ENCODE results near the gene CD247. TPM values are rescaled to one million over a fixed set of nuclear protein-coding genes. Genes with fewer than 3 reads are reported as not detected.

CD247 gene
- total RNA-seq, 4 donors from 2014 or later, result 0.33 TPM; not detected in 3

GRCh38 chr1:167477986-167478385, 40.3 kb downstream of the CD247 start:
- no peak for DNase-seq
- no peak overlapping the region for H3K27ac ChIP-seq
- no peak overlapping the region for H3K4me3 ChIP-seq
- intact Hi-C loops (cut with DNase I; ENCODE audit: low total_unique reads), result no loop called here
- in situ Hi-C loops (cut with MboI; ENCODE audit: low sequenced_read_pairs in 4 of 4), result no loop called here
- no peaks in the 10 kb centered on the region for H3K36me3 ChIP-seq
- no peaks in the 10 kb centered on the region for H3K9me3 ChIP-seq
- no peaks in the 10 kb centered on the region for H3K27me3 ChIP-seq
- no peak for TF ChIP-seq POLR2A (IDR thresholded peaks at IDR 0.05)
- TF ChIP-seq, protein P1, sequence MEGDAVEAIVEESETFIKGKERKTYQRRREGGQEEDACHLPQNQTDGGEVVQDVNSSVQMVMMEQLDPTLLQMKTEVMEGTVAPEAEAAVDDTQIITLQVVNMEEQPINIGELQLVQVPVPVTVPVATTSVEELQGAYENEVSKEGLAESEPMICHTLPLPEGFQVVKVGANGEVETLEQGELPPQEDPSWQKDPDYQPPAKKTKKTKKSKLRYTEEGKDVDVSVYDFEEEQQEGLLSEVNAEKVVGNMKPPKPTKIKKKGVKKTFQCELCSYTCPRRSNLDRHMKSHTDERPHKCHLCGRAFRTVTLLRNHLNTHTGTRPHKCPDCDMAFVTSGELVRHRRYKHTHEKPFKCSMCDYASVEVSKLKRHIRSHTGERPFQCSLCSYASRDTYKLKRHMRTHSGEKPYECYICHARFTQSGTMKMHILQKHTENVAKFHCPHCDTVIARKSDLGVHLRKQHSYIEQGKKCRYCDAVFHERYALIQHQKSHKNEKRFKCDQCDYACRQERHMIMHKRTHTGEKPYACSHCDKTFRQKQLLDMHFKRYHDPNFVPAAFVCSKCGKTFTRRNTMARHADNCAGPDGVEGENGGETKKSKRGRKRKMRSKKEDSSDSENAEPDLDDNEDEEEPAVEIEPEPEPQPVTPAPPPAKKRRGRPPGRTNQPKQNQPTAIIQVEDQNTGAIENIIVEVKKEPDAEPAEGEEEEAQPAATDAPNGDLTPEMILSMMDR (IDR thresholded peaks at IDR 0.05 in 4 of 5, conservative IDR thresholded peaks at IDR 0.05 in 1 of 5), result no peak
- no peaks in the 10 kb centered on the region for H3K4me1 ChIP-seq
- ATAC-seq, result no peak

DNA sequence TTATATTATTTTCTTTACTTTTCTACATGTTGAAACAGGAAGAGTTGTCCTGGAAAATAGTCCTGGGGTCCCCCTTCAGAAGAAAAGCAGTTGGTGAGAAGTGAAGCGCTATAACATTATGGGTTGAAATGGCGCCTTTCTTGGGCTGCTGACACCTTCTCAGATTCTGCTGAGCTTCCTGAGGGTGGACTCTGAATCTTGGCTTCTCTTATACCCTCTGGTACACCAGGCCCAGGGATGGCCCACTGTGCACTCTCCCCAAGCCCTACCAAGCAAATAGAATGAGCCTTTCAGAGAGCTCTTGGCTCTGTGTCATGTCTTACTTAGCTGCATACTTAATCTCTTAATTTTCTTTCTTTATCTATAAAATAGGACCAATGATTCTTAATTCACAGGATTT, 42.3 kb downstream of the CD247 start:
- H3K27ac ChIP-seq, result no peak overlapping the region
- no peaks in the 10 kb centered on the region for H3K36me3 ChIP-seq
- H3K27me3 ChIP-seq, result no peaks in the 10 kb centered on the region
- in situ Hi-C loops (cut with MboI; ENCODE audit: low sequenced_read_pairs in 4 of 4) (no loop called here), intact Hi-C loops (cut with DNase I; ENCODE audit: low total_unique reads) (no loop called here)
- DNase-seq (no peak), ATAC-seq (no peak)
- TF ChIP-seq, protein P1 (IDR thresholded peaks at IDR 0.05 in 4 of 5, conservative IDR thresholded peaks at IDR 0.05 in 1 of 5), result no peak
- TF ChIP-seq POLR2A (IDR thresholded peaks at IDR 0.05), result no peak
- no peaks in the 10 kb centered on the region for H3K4me1 ChIP-seq
- no peaks in the 10 kb centered on the region for H3K9me3 ChIP-seq
- H3K4me3 ChIP-seq, result no peak overlapping the region

DNA sequence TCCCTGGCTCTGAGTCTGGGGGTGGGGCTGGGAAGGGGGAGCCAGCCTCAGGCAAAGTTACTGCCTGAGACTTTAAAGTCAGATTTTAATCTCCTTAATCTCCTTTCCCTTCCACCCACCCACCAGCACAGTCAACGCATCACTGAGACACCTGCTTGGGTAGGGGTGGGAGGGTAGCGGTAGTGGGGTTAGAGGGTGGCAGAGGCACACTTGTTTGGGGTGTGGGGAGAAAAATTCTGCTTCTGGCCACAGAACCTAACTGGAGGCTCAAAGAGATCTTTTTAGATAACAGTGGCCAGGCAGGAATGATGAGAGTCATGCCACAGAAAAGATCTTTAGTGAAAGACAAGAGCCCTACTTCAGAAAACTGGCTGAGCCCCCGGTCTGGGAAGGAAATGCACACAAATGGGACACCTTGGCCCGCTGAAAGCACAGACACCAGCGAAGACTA, 44.1 kb downstream of the CD247 start:
- H3K36me3 ChIP-seq, result no peaks in the 10 kb centered on the region
- in situ Hi-C loops (cut with MboI; ENCODE audit: low sequenced_read_pairs in 4 of 4), result no loop called here
- no peaks in the 10 kb centered on the region for H3K27me3 ChIP-seq
- H3K27ac ChIP-seq, result no peak overlapping the region
- intact Hi-C loops (cut with DNase I; ENCODE audit: low total_unique reads), result no loop called here
- no peak for DNase-seq
- no peak for ATAC-seq
- H3K4me3 ChIP-seq, result no peak overlapping the region
- H3K9me3 ChIP-seq, result no peaks in the 10 kb centered on the region
- TF ChIP-seq POLR2A (IDR thresholded peaks at IDR 0.05), result no peak
- TF ChIP-seq, protein P1 (IDR thresholded peaks at IDR 0.05 in 4 of 5, conservative IDR thresholded peaks at IDR 0.05 in 1 of 5), result no peak
- no peaks in the 10 kb centered on the region for H3K4me1 ChIP-seq

DNA sequence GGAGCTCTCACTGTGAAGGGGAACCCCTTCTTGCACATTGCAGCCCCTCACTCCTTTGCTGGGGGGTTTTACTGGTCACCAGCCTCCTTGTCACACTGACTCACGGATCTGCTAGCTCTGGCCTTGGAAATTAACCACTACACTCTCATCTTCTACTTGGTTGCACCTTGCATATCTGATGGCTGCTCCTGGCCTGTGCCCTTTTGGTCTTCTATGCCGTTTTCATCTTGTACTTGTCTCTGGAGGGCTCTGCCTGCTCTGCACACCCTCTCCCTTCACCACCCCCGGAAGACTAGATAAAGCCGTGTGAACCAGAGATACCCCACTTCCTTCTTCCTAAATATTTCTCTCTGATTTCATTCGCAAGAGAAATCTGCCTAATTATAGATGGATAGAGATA, 44.6 kb downstream of the CD247 start:
- TF ChIP-seq, protein P1 (IDR thresholded peaks at IDR 0.05 in 4 of 5, conservative IDR thresholded peaks at IDR 0.05 in 1 of 5), result no peak
- no peak for TF ChIP-seq POLR2A (IDR thresholded peaks at IDR 0.05)
- Histone ChIP-seq H3K9me3 (no peaks in the 10 kb centered on the region), H3K4me1 (no peaks in the 10 kb centered on the region), H3K4me3 (no peak overlapping the region), H3K36me3 (no peaks in the 10 kb centered on the region), H3K27ac (no peak overlapping the region), H3K27me3 (no peaks in the 10 kb centered on the region)
- no peak for ATAC-seq
- DNase-seq, result no peak
- intact Hi-C loops (cut with DNase I; ENCODE audit: low total_unique reads), result no loop called here
- in situ Hi-C loops (cut with MboI; ENCODE audit: low sequenced_read_pairs in 4 of 4), result no loop called here
